ENCODE results near the gene SSU72. TPM values are rescaled to one million over a fixed set of nuclear protein-coding genes. Genes with fewer than 3 reads are reported as not detected.

Gene SSU72
- total RNA-seq, 1 donor from 2014 or later = 117 TPM

GRCh38 chr1:1582585-1583346 lies 8.1 kb upstream of the SSU72 start:
- no peaks in the 10 kb centered on the region for H3K36me3 Mint-ChIP-seq (ENCODE audit: unreplicated experiment)
- no peak overlapping the region for H3K27ac Mint-ChIP-seq (ENCODE audit: unreplicated experiment)
- peaks cover 26% of the 10 kb centered on the region for H3K27me3 Mint-ChIP-seq (ENCODE audit: unreplicated experiment)
- DNase-seq (ENCODE audit: extremely low spot score, unreplicated experiment) = no peak
- no peak for TF ChIP-seq CTCF (IDR thresholded peaks at IDR 0.05)
- H3K4me3 Mint-ChIP-seq (ENCODE audit: unreplicated experiment) = no peak overlapping the region
- peaks cover 4% of the 10 kb centered on the region for H3K4me1 Mint-ChIP-seq (ENCODE audit: unreplicated experiment)
- no peaks in the 10 kb centered on the region for H3K9me3 Mint-ChIP-seq (ENCODE audit: unreplicated experiment)

DNA sequence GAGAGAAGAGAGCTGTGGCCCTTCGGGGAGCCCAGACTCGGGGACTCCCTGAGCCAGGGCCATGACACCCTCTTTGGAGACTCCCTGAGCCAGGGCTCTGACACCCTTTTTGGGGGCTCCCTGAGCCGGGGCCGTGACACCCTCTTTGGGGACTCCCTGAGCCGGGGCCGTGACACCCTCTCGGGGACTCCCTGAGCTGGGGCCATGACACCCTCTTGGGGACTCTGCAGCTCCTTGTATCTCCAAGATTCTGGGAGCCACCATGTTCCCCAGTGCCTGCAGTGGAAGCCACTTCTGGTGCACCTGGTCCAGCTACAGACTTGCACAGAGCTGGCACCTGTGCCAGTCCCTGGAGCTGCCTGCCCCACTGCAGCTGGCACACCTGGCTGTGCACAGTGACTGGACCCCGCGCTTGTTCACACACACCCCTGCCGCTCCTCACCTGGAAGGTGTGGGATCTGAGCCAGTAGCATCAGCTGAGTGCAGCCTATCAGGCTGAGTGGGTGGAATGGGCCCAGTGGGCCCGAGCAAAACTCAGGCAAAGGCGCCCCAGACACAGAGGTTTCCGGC lies 3.8 kb upstream of the SSU72 start:
- Mint-ChIP-seq H3K36me3 (ENCODE audit: unreplicated experiment) (no peaks in the 10 kb centered on the region), H3K27ac (ENCODE audit: unreplicated experiment) (no peak overlapping the region), H3K27me3 (ENCODE audit: unreplicated experiment) (peaks cover 16% of the 10 kb centered on the region), H3K4me1 (ENCODE audit: unreplicated experiment) (peaks cover 14% of the 10 kb centered on the region), H3K4me3 (ENCODE audit: unreplicated experiment) (no peak overlapping the region), H3K9me3 (ENCODE audit: unreplicated experiment) (no peaks in the 10 kb centered on the region)
- no peak for DNase-seq (ENCODE audit: extremely low spot score, unreplicated experiment)
- no peak for TF ChIP-seq CTCF (IDR thresholded peaks at IDR 0.05)

DNA sequence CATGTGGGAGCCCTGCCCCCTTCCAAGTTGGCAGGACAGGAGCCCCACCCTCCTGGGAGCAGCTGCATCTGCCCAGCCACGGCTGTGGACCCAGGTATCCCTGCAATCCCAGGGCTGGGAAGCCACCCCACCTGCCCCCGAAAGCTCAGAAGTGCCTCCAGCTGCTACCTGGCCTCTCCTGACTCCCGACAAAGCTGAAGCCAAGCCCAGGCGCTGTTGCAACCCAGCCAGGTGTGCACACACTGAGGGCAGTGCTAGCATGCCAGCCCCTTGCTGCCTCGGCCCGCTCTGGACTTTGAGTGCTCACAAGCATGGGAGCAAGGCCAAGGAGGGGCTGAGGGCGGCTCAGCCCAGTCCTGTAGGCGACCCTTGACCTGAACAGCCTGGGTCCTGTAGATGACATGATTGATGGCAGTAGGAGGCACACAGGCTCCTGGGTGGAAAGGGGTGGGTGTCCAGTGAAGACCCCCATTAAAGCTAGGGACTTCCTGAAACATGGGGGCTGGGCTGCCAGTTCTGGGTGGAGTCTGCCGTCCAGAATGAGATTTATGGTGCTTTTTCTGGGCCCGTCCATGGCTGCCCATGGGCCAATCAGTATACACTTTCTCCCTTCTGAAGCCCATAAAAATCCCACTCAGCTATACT lies 2.8 kb upstream of the SSU72 start:
- Mint-ChIP-seq H3K27me3 (ENCODE audit: unreplicated experiment) (peaks cover 13% of the 10 kb centered on the region), H3K36me3 (ENCODE audit: unreplicated experiment) (no peaks in the 10 kb centered on the region), H3K4me1 (ENCODE audit: unreplicated experiment) (peaks cover 23% of the 10 kb centered on the region), H3K4me3 (ENCODE audit: unreplicated experiment) (no peak overlapping the region), H3K27ac (ENCODE audit: unreplicated experiment) (no peak overlapping the region), H3K9me3 (ENCODE audit: unreplicated experiment) (no peaks in the 10 kb centered on the region)
- TF ChIP-seq CTCF (IDR thresholded peaks at IDR 0.05) = no peak
- no peak for DNase-seq (ENCODE audit: extremely low spot score, unreplicated experiment)

DNA sequence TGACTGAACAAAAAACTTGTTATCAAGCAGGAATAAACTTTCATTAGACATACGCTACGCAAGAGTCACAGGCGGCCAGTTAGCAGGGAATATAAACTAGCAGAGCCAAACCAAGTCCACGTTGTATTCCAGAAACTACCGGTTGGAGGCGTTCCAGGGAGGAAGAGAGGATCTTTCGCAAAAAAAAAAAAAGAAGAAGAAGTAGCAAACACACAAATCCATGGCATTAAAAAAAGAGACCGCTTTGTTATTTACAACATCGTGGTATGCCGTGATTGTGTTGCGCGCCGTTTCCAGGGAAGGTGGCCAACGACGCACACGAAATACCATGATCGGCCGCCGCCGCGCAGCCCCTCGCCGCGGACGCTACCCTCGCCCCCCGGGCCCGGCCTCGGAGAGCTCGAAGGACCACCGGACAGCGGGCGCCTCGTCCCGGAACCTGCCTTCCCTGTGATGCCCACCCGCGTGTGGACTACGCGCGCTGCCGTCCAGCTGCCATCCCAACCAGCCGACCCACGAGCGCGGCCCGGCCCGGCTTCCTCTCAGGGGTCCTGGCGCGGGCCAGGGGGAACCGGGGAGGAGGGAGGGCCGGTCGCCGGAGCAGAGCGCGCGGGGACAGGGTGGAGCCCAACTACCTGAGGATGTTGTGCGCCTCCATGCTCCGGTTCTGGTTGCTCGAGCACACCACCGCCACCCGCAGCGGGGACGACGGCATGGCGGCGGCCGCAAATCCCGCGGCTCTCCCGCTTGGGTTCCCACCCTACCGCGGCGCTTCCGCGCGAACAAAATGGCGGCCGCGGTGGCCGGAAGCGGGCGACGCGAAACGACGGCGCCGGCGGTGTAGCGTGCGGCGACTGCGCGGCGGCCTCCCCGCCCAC lies 581 bp downstream of the SSU72 start:
- H3K27me3 Mint-ChIP-seq (ENCODE audit: unreplicated experiment) = no peaks in the 10 kb centered on the region
- peak; percentile 90 for DNase-seq (ENCODE audit: extremely low spot score, unreplicated experiment)
- H3K4me1 Mint-ChIP-seq (ENCODE audit: unreplicated experiment) = peaks cover 32% of the 10 kb centered on the region
- H3K27ac Mint-ChIP-seq (ENCODE audit: unreplicated experiment) = peak overlapping the region; percentile 96
- H3K9me3 Mint-ChIP-seq (ENCODE audit: unreplicated experiment) = no peaks in the 10 kb centered on the region
- peak overlapping the region; percentile 89 for H3K4me3 Mint-ChIP-seq (ENCODE audit: unreplicated experiment)
- peak; percentile 44 for TF ChIP-seq CTCF (IDR thresholded peaks at IDR 0.05)
- peaks cover 5% of the 10 kb centered on the region for H3K36me3 Mint-ChIP-seq (ENCODE audit: unreplicated experiment)
